ENCODE data around the gene PNRC1.

DNA sequence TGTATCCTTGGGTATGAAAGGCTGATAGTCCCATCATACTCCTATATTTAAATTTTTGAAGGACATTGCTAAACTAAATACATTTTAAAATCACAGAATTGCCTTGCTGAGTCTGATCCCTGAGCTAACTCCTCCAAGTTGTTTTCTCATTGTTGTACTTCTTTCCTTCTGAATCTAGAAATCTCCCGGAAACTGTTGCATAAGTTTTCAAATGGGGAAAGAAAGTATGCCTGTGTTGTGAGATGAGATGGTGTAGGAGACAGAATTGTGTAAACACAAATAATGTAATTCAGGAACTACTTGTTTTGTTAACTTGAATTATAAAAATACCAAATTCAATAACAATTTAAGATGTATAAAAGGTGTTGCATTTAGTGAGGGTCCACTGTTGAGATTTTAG, 7.3 kb downstream of the PNRC1 start:
- TF ChIP-seq, protein P1, sequence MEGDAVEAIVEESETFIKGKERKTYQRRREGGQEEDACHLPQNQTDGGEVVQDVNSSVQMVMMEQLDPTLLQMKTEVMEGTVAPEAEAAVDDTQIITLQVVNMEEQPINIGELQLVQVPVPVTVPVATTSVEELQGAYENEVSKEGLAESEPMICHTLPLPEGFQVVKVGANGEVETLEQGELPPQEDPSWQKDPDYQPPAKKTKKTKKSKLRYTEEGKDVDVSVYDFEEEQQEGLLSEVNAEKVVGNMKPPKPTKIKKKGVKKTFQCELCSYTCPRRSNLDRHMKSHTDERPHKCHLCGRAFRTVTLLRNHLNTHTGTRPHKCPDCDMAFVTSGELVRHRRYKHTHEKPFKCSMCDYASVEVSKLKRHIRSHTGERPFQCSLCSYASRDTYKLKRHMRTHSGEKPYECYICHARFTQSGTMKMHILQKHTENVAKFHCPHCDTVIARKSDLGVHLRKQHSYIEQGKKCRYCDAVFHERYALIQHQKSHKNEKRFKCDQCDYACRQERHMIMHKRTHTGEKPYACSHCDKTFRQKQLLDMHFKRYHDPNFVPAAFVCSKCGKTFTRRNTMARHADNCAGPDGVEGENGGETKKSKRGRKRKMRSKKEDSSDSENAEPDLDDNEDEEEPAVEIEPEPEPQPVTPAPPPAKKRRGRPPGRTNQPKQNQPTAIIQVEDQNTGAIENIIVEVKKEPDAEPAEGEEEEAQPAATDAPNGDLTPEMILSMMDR (IDR thresholded peaks at IDR 0.05), result no peak
- no peak for TF ChIP-seq EZH2 (IDR thresholded peaks at IDR 0.05)
